Parathyroid adenoma (tissue), 2 donors: Measurements from ENCODE around the gene CDK18.

ENCODE experiments used
- H2AFZ ChIP-seq: fragments of 300-600 bp; sonication (generic); one replicate; pipeline ENCODE4 v1.7.0; 2017; ENCODE audit warnings: antibody characterized with exemption, mild to moderate bottlenecking
- H3K27ac ChIP-seq: fragments of 300-600 bp; sonication (generic); one replicate; pipeline ENCODE4 v1.7.0; 2017
- H3K27me3 ChIP-seq: fragments of 300-600 bp; sonication (generic); one replicate; pipeline ENCODE4 v1.7.0; 2017; ENCODE audit warnings: low read length; ENCODE audit not compliant: control insufficient read depth, insufficient read depth
- H3K36me3 ChIP-seq: fragments of 300-600 bp; sonication (generic); one replicate; pipeline ENCODE4 v1.7.0; 2017; ENCODE audit warnings: low read length; ENCODE audit not compliant: control insufficient read depth, insufficient read depth
- H3K4me1 ChIP-seq: fragments of 300-600 bp; sonication (generic); one replicate; pipeline ENCODE4 v1.7.0; 2017; ENCODE audit warnings: control low read depth
- H3K4me2 ChIP-seq: fragments of 300-600 bp; sonication (generic); one replicate; pipeline ENCODE4 v1.7.0; 2017; ENCODE audit warnings: low read length
- H3K4me3 ChIP-seq: fragments of 300-600 bp; sonication (generic); one replicate; pipeline ENCODE4 v1.7.0; 2017; ENCODE audit warnings: low read depth, low read length
- H3K79me2 ChIP-seq: fragments of 300-600 bp; sonication (generic); one replicate; pipeline ENCODE4 v1.7.0; 2017; ENCODE audit warnings: control low read depth
- H3K9ac ChIP-seq: fragments of 300-600 bp; sonication (generic); one replicate; pipeline ENCODE4 v1.7.0; 2017; ENCODE audit warnings: mild to moderate bottlenecking
- H3K9me3 ChIP-seq: fragments of 300-600 bp; sonication (generic); one replicate; pipeline ENCODE4 v1.7.0; 2017; ENCODE audit warnings: low read length; ENCODE audit not compliant: control insufficient read depth
- TF ChIP-seq, protein P1 (sequence below): fragments of 300-600 bp; sonication (generic); IDR thresholded peaks from one replicate; pipeline ENCODE4 v1.7.0; 2017; ENCODE audit warnings: antibody characterized with exemption, mild to moderate bottlenecking
- donor health status: primary hyperparathyroidism.

The CDK18 gene

GRCh38 chr1:205535866-205536758, 31.6 kb downstream of the CDK18 start:
- Histone ChIP-seq H3K27ac (no peak overlapping the region), H3K4me1 (no peaks in the 10 kb centered on the region), H3K4me3 (no peak overlapping the region), H2AFZ (no peak overlapping the region), H3K36me3 (no peaks in the 10 kb centered on the region), H3K9me3 (no peaks in the 10 kb centered on the region), H3K9ac (no peak overlapping the region), H3K79me2 (no peaks in the 10 kb centered on the region), H3K27me3 (no peaks in the 10 kb centered on the region), H3K4me2 (no peak overlapping the region)
- TF ChIP-seq, protein P1, sequence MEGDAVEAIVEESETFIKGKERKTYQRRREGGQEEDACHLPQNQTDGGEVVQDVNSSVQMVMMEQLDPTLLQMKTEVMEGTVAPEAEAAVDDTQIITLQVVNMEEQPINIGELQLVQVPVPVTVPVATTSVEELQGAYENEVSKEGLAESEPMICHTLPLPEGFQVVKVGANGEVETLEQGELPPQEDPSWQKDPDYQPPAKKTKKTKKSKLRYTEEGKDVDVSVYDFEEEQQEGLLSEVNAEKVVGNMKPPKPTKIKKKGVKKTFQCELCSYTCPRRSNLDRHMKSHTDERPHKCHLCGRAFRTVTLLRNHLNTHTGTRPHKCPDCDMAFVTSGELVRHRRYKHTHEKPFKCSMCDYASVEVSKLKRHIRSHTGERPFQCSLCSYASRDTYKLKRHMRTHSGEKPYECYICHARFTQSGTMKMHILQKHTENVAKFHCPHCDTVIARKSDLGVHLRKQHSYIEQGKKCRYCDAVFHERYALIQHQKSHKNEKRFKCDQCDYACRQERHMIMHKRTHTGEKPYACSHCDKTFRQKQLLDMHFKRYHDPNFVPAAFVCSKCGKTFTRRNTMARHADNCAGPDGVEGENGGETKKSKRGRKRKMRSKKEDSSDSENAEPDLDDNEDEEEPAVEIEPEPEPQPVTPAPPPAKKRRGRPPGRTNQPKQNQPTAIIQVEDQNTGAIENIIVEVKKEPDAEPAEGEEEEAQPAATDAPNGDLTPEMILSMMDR: no peak

GRCh38 chr1:205536759-205537361, 32.4 kb downstream of the CDK18 start:
- Histone ChIP-seq H3K27ac (no peak overlapping the region), H3K79me2 (no peaks in the 10 kb centered on the region), H3K36me3 (no peaks in the 10 kb centered on the region), H3K9ac (no peak overlapping the region), H3K4me1 (no peaks in the 10 kb centered on the region), H2AFZ (no peak overlapping the region), H3K27me3 (no peaks in the 10 kb centered on the region), H3K4me3 (no peak overlapping the region), H3K9me3 (no peaks in the 10 kb centered on the region), H3K4me2 (no peak overlapping the region)
- TF ChIP-seq, protein P1: no peak

- TF ChIP-seq, protein P1: no peak
- no peaks in the 10 kb centered on the region for H3K36me3 ChIP-seq
- H3K9ac ChIP-seq: no peak overlapping the region
- H3K4me3 ChIP-seq: no peak overlapping the region
- H3K27me3 ChIP-seq: no peaks in the 10 kb centered on the region
- H3K4me1 ChIP-seq: no peaks in the 10 kb centered on the region
- no peak overlapping the region for H2AFZ ChIP-seq
- H3K79me2 ChIP-seq: no peaks in the 10 kb centered on the region
- H3K27ac ChIP-seq: no peak overlapping the region
- no peaks in the 10 kb centered on the region for H3K9me3 ChIP-seq
- H3K4me2 ChIP-seq: no peak overlapping the region
Measured at GRCh38 chr1:205537386-205538018, 33.0 kb downstream of the CDK18 start.

DNA sequence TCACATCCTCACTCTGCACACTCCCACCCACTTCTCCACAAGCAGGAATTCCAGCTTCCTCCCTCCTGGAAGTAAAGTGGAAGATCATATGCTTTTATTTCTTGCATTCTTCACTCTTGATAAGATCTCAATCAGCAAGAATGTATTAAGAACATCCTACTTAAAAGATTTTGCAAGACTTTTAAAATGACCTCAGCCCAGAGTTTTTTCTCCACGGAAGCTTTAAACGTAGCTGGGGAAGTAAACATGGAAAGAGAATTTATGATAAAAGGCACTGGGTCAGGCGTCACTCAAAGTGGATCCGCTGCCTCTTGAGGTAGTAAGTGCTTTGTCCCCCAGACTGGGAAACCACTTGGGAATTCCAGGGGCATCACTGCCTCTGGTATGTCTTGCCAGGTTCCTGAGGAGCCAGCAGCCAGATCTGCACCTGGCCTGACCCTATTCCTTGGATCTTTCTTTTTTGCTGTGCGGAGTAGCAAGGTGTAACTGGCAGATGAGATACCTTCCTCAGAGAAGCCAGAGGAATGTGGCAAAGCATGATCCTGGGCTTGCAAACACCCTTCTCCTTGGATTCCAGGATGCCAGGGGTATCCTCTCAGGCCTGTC, 33.9 kb downstream of the CDK18 start:
- no peak overlapping the region for H3K4me3 ChIP-seq
- no peak overlapping the region for H2AFZ ChIP-seq
- H3K9me3 ChIP-seq: no peaks in the 10 kb centered on the region
- H3K4me1 ChIP-seq: no peaks in the 10 kb centered on the region
- no peaks in the 10 kb centered on the region for H3K36me3 ChIP-seq
- TF ChIP-seq, protein P1: no peak
- H3K27ac ChIP-seq: no peak overlapping the region
- H3K27me3 ChIP-seq: no peaks in the 10 kb centered on the region
- H3K4me2 ChIP-seq: no peak overlapping the region
- H3K9ac ChIP-seq: no peak overlapping the region
- no peaks in the 10 kb centered on the region for H3K79me2 ChIP-seq
